BE2C (cell line): ENCODE measurements around the gene GABBR2.

Experiments
- DNase-seq: peaks from one replicate; pipeline ENCODE4 v3.0.0-alpha.2; 2020
- H3K27me3 ChIP-seq: fragments of 250-450 bp; sonication (Bioruptor Pico); 2 replicates; pipeline ENCODE4 v1.5.1; 2020; ENCODE audit warnings: mild to moderate bottlenecking
- H3K36me3 ChIP-seq: fragments of 250-450 bp; sonication (Bioruptor Pico); 2 replicates; pipeline ENCODE4 v1.5.1; 2020; ENCODE audit warnings: mild to moderate bottlenecking
- H3K4me1 ChIP-seq: fragments of 250-450 bp; sonication (Bioruptor Pico); 2 replicates; pipeline ENCODE4 v1.5.1; 2020
- H3K4me3 ChIP-seq: 2 replicates; pipeline ENCODE4 v1.5.1; 2011; ENCODE audit warnings: low read depth, low read length
- H3K9me3 ChIP-seq: fragments of 250-450 bp; sonication (Bioruptor Pico); 2 replicates; pipeline ENCODE4 v1.5.1; 2020
- CTCF ChIP-seq: IDR thresholded peaks from 2 replicates; pipeline ENCODE4 v1.5.1; 2012; ENCODE audit warnings: mild to moderate bottlenecking, low read depth, low read length

The GABBR2 gene

GRCh38 chr9:98251551-98251950, 457.2 kb downstream of the GABBR2 start:
- H3K36me3 ChIP-seq: no peaks in the 10 kb centered on the region
- no peaks in the 10 kb centered on the region for H3K4me1 ChIP-seq
- no peak overlapping the region for H3K4me3 ChIP-seq
- DNase-seq: no peak
- no peaks in the 10 kb centered on the region for H3K9me3 ChIP-seq
- no peaks in the 10 kb centered on the region for H3K27me3 ChIP-seq
- no peak for TF ChIP-seq CTCF

DNA sequence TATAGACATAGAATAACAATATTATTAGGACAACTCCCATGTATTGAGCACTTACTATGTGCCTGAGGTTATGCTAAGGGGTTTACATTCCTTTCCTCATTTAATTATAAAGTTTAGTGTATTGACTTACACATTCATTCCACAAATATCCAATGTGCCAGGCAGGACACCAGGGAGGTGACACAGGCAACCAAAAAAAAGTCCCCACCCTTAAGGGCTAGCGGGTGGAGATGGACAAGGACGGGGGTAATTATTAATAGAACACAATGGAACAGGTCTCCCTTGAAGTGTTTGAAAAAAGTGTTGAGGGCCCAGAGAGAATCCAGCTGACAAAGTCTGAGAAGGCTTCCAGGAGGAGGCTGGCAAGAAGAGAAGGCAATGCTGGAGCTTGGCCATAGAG, 459.0 kb downstream of the GABBR2 start:
- TF ChIP-seq CTCF: no peak
- H3K4me1 ChIP-seq: no peaks in the 10 kb centered on the region
- H3K27me3 ChIP-seq: no peaks in the 10 kb centered on the region
- no peaks in the 10 kb centered on the region for H3K9me3 ChIP-seq
- no peak for DNase-seq
- H3K4me3 ChIP-seq: no peak overlapping the region
- H3K36me3 ChIP-seq: no peaks in the 10 kb centered on the region

DNA sequence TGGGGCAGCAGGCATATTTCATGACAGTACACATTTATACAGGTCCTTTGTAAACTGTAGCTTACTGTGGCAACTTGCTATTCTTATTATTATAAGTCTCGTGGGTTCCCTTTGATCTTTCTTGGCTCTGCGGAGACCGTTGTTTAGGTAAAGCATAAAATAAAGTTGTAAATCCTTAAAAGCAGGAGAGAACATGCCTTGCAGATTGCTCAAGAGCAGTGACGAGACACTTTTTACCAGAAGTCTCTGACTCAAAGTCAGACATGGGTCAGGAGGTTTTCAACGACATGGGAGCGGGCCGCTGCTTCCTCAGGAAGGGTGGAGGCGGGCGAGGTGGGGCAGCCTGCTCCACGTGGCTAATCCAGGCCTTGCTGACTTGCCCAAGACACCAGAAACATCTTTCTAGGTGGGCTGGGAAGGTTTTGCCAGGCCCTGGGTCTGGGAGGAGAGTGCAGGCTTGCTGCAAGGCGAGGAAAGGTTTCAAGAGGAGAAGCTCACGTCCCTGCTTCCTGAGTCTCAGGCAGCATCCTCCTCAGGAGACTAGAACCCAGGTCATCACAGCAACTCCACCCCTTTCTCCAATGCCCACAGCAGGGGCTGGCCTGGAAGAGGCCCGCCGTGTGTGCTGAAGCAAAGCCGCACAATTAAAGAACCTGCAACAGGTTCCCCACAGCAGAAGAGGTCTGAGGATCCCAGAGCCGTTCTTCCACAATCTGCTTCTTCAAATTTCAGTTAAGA, 459.8 kb downstream of the GABBR2 start:
- H3K36me3 ChIP-seq: no peaks in the 10 kb centered on the region
- DNase-seq: no peak
- no peak for TF ChIP-seq CTCF
- no peaks in the 10 kb centered on the region for H3K27me3 ChIP-seq
- no peaks in the 10 kb centered on the region for H3K4me1 ChIP-seq
- no peak overlapping the region for H3K4me3 ChIP-seq
- no peaks in the 10 kb centered on the region for H3K9me3 ChIP-seq

GRCh38 chr9:98247831-98248657, 460.7 kb downstream of the GABBR2 start:
- no peak for DNase-seq
- H3K36me3 ChIP-seq: no peaks in the 10 kb centered on the region
- no peak for TF ChIP-seq CTCF
- H3K4me1 ChIP-seq: no peaks in the 10 kb centered on the region
- H3K9me3 ChIP-seq: no peaks in the 10 kb centered on the region
- H3K27me3 ChIP-seq: no peaks in the 10 kb centered on the region
- no peak overlapping the region for H3K4me3 ChIP-seq

DNA sequence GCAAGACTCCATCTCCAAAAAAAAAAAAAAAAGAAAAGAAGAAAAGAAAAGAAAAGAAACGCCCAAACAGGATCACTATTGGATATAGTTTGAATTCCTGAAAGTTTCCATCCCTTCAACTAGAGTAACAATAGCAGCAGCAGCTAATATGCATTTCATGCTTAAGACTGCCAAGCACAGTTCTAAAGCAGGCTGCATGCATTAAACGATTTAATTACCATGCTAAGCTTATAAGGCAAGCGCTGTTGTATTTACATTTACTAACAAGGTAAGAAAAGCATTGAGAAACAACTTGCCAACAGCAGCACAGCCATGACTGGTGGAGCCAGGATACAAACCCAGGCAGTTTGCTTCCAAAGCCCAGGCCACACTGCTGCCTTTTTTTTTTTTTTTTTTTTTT, 466.3 kb downstream of the GABBR2 start:
- Histone ChIP-seq H3K4me3 (no peak overlapping the region), H3K9me3 (no peaks in the 10 kb centered on the region), H3K27me3 (no peaks in the 10 kb centered on the region), H3K4me1 (no peaks in the 10 kb centered on the region), H3K36me3 (no peaks in the 10 kb centered on the region)
- no peak for DNase-seq
- TF ChIP-seq CTCF: no peak
